Transverse colon (tissue), 4 donors: ENCODE results near the gene RNF144A. TPM values are rescaled to one million over a fixed set of nuclear protein-coding genes. Genes with fewer than 3 reads are reported as not detected.

Source experiments
- DNase-seq: peaks from one replicate; pipeline ENCODE4 v3.0.0-alpha.2; 2019
- H3K27ac ChIP-seq, 4 donors: fragments of 200-600 bp; sonication (generic); 2 replicates each; pipeline ENCODE4 v1.5.1; 2016 to 2018; ENCODE audit warnings: inconsistent platforms in 4 of 4
- H3K27me3 ChIP-seq: fragments of 200-600 bp; sonication (generic); 2 replicates; pipeline ENCODE4 v1.5.1; 2017; ENCODE audit warnings: inconsistent platforms
- H3K36me3 ChIP-seq, 4 donors: fragments of 200-600 bp; sonication (generic); 2 replicates each; pipeline ENCODE4 v1.5.1; 2017 to 2019; ENCODE audit warnings: inconsistent platforms in 4 of 4
- H3K4me1 ChIP-seq, 4 donors: fragments of 200-600 bp; sonication (generic); 2 replicates each; pipeline ENCODE4 v1.5.1; 2017 to 2020; ENCODE audit warnings: inconsistent platforms in 4 of 4
- H3K4me3 ChIP-seq, 4 donors: fragments of 200-600 bp; sonication (generic); 1 replicate in 1 of 4; 2 replicates in 3 of 4; pipeline versions ENCODE4 v1.5.1 to v1.6.1; 2017 to 2019; ENCODE audit warnings: inconsistent platforms in 4 of 4
- H3K9me3 ChIP-seq, 2 donors: fragments of 200-600 bp; sonication (generic); 2 replicates each; pipeline ENCODE4 v1.5.1; 2017 to 2019; ENCODE audit warnings: inconsistent platforms in 2 of 2
- CTCF ChIP-seq, 5 experiments: fragments of 200-600 bp in 3 of 5; fragments of 450-650 bp in 2 of 5; sonication (generic) in 3 of 5; IDR thresholded peaks; 1 replicate in 2 of 5; 2 replicates in 3 of 5; pipeline ENCODE4 v1.5.1; 2016 to 2017; ENCODE audit warnings: antibody characterized with exemption in 5 of 5, inconsistent platforms in 3 of 5, mild to moderate bottlenecking in 2 of 5, moderate library complexity in 1 of 5
- EP300 ChIP-seq: sonication (generic); formaldehyde crosslinking; IDR thresholded peaks from one replicate; pipeline ENCODE4 v1.6.1; 2017; ENCODE audit warnings: antibody characterized with exemption, low read depth
- POLR2A ChIP-seq: fragments of 450-650 bp; IDR thresholded peaks from one replicate; pipeline ENCODE4 v1.6.1; 2016; ENCODE audit warnings: antibody characterized with exemption, mild to moderate bottlenecking, moderate library complexity
- POLR2AphosphoS5 ChIP-seq, 3 donors: sonication (generic); formaldehyde crosslinking; IDR thresholded peaks; one replicate each; pipeline ENCODE4 v1.6.1; 2016; ENCODE audit warnings: antibody characterized with exemption in 3 of 3
- WGBS, 2 donors: methylation state at CpG; one replicate each; pipeline ENCODE4 v1.1.5; 2018; ENCODE audit warnings: low coverage in 1 of 2; 5-methylcytosine and 5-hydroxymethylcytosine counted together
- in situ Hi-C, 4 donors: fragments of 200-750 bp; cut with MboI; loops; one replicate each; pipeline versions ENCODE4 v1.15.0 to v1.15.1; 2017; ENCODE audit warnings: low sequenced_read_pairs in 3 of 4, low pct_ligation_motif_present in 1 of 4, low pct_unique_long_range_greater_than_20kb in 1 of 4
- intact Hi-C: fragments of 100-400 bp; cut with DNase I; formaldehyde crosslinking; loops from one replicate; pipeline ENCODE4 v1.15.1; 2023; ENCODE audit warnings: low total_unique reads
- total RNA-seq, 4 donors: library from RNA; depleted of rRNA; stranded (reverse); fragments of >200 nt; gene quantifications; one replicate each; pipeline ENCODE4 v1.1.0, GENCODE V29; 2016

Gene RNF144A
- total RNA-seq, 4 donors from 2014 or later, result 24.0 to 145 (median 83.0) TPM

- no peak overlapping the region for H3K27ac ChIP-seq
- in situ Hi-C loops (loop anchor here in 1 of 4 donors (25.0 kb wide), 1 partner anchor 90 kb away; no protein-coding TSS in a partner anchor), intact Hi-C loops (no loop called here)
- H3K4me1 ChIP-seq, result peaks cover 0 to 16% (median 8%) of the 10 kb centered on the region in 4 donors
- TF ChIP-seq POLR2A (no peak), EP300 (no peak), CTCF (IDR thresholded peaks at IDR 0.05) (no peak), POLR2AphosphoS5 (IDR thresholded peaks at IDR 0.05) (no peak)
- no peak overlapping the region for H3K4me3 ChIP-seq
- no peaks in the 10 kb centered on the region for H3K36me3 ChIP-seq
- no peaks in the 10 kb centered on the region for H3K9me3 ChIP-seq
- H3K27me3 ChIP-seq, result no peaks in the 10 kb centered on the region
- DNase-seq, result no peak
- WGBS, 2 donors, result 65 to 67% methylated on average over 3 to 8 of the region's 8 CpGs
Measured at GRCh38 chr2:6922201-6922656, 5.0 kb downstream of the RNF144A start.

- no peak overlapping the region for H3K4me3 ChIP-seq
- in situ Hi-C loops (loop anchor here in 1 of 4 donors (25.0 kb wide), 1 partner anchor 89 kb away; no protein-coding TSS in a partner anchor), intact Hi-C loops (no loop called here)
- peaks cover 0 to 12% (median 3%) of the 10 kb centered on the region in 4 donors for H3K4me1 ChIP-seq
- H3K27ac ChIP-seq, result no peak overlapping the region
- no peaks in the 10 kb centered on the region for H3K9me3 ChIP-seq
- no peaks in the 10 kb centered on the region for H3K36me3 ChIP-seq
- no peak for DNase-seq
- H3K27me3 ChIP-seq, result no peaks in the 10 kb centered on the region
- TF ChIP-seq POLR2A (no peak), EP300 (no peak), POLR2AphosphoS5 (IDR thresholded peaks at IDR 0.05) (no peak), CTCF (IDR thresholded peaks at IDR 0.05) (no peak)
- 86 to 89% methylated on average over 3 to 10 of the region's 10 CpGs for WGBS, 2 donors
Measured at GRCh38 chr2:6923319-6923718, 6.1 kb downstream of the RNF144A start.

GRCh38 chr2:6924101-6924923 is 7.1 kb downstream of the RNF144A start:
- in situ Hi-C loops (loop anchor here in 1 of 4 donors (25.0 kb wide), 1 partner anchor 88 kb away; no protein-coding TSS in a partner anchor), intact Hi-C loops (no loop called here)
- H3K27ac ChIP-seq, result no peak overlapping the region
- 90 to 94% methylated on average over 12 to 19 of the region's 19 CpGs for WGBS, 2 donors
- peaks cover 0 to 8% (median 3%) of the 10 kb centered on the region in 4 donors for H3K4me1 ChIP-seq
- H3K36me3 ChIP-seq, result no peaks in the 10 kb centered on the region
- DNase-seq, result no peak
- H3K4me3 ChIP-seq, result no peak overlapping the region
- no peak for TF ChIP-seq POLR2AphosphoS5 (IDR thresholded peaks at IDR 0.05)
- TF ChIP-seq CTCF (IDR thresholded peaks at IDR 0.05), result no peak
- no peak for TF ChIP-seq POLR2A
- no peak for TF ChIP-seq EP300
- no peaks in the 10 kb centered on the region for H3K27me3 ChIP-seq
- H3K9me3 ChIP-seq, result no peaks in the 10 kb centered on the region

GRCh38 chr2:6924924-6925409 is 7.8 kb downstream of the RNF144A start:
- DNase-seq, result no peak
- Histone ChIP-seq H3K27me3 (no peaks in the 10 kb centered on the region), H3K4me1 (peaks cover 0 to 8% (median 3%) of the 10 kb centered on the region in 4 donors), H3K9me3 (no peaks in the 10 kb centered on the region), H3K27ac (no peak overlapping the region), H3K36me3 (no peaks in the 10 kb centered on the region), H3K4me3 (no peak overlapping the region)
- intact Hi-C loops (no loop called here), in situ Hi-C loops (loop anchor here in 1 of 4 donors (25.0 kb wide), 1 partner anchor 87 kb away; no protein-coding TSS in a partner anchor)
- 88% methylated on average over 7 of the region's 7 CpGs; no CpG with 5 or more reads in 1 of the 2 donors for WGBS, 2 donors
- TF ChIP-seq EP300, result no peak
- TF ChIP-seq POLR2A, result no peak
- TF ChIP-seq POLR2AphosphoS5 (IDR thresholded peaks at IDR 0.05), result no peak
- no peak for TF ChIP-seq CTCF (IDR thresholded peaks at IDR 0.05)
